T-helper 9 cell (primary cell): ENCODE results near the gene SCAF8.

Experiments
- DNase-seq: peaks from one replicate; pipeline ENCODE4 v3.0.0-alpha.2; 2020

The SCAF8 gene

DNA sequence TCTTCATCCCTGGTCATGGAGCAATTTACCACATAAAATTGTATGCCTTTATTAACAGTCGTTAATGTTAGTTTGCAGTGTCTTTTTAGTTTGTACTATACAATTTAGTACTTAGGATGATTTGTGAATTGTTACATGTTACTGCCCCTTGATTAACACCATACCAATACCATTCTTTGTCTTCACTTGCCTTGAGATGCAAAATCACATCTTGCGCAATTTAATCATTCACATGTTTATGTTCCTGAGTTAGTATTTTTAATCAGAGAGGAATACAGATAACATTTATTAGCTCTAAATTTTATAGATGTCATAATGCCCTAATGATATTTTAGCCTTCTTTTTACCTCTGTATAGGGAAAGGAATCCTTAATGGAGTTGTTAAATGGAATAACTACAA lies 114.1 kb downstream of the SCAF8 start:
- no peak for DNase-seq

DNA sequence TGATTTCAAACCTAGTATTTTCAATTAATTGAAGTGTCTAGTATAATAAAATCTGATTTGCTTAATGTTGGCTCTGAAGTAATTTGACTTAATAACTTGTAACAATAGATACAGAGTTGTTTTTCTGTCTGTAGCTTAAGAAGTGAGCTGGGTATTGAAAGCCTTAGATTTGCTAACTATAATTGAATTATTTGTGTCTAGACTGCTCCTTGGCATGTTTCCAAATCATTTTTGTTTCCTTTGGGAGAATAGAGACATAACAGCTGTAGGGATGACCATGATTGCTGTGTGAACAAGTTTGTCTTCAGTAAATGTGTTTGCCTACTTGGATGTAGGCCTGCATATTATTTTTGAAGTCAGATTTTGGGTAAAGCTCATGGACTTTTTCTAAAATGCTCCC lies 115.4 kb downstream of the SCAF8 start:
- DNase-seq, result no peak

- no peak for DNase-seq
These were observed 116.3 kb downstream of the SCAF8 start for GRCh38 chr6:154849475-154849874.

GRCh38 chr6:154852687-154853086 lies 119.5 kb downstream of the SCAF8 start:
- DNase-seq, result no peak

DNA sequence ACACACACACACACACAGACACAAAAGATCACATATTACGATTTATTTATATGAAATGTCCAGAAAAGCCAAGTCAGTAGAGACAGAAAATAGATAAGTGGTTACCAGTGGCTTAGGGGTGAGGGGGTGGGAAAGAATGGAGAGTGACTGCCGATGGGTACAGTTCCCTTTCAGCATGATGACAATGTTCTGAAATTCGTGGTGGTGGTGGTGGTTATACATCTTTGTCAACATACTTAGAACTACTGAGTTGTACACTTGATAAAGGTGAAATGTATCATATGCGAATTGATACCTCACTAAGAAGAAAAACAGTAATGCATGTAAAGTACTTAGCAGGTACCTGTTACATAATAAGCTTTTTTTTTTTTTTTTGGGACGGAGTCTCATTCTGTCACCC lies 124.3 kb downstream of the SCAF8 start:
- no peak for DNase-seq

DNA sequence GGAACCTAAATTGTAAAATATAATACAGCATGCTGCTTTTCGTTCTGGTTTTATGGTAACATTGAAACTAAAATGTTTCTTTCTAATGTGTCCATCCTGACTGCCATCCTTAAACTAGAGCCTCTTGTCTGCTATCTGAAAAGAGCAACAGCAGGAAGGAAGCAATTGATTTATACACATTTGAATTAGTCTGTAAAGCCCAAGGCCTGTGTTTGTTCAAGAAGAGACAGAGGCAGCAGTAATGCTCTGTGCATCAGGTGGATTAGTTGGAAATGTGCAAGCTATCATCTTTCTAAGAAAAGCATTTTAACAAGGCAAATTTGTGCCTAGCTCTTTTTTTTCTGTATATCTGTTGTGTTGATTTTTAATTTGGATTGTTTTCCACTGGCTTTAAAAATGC lies 128.6 kb downstream of the SCAF8 start:
- no peak for DNase-seq

- no peak for DNase-seq
These were observed 129.3 kb downstream of the SCAF8 start for GRCh38 chr6:154862536-154862935.

DNA sequence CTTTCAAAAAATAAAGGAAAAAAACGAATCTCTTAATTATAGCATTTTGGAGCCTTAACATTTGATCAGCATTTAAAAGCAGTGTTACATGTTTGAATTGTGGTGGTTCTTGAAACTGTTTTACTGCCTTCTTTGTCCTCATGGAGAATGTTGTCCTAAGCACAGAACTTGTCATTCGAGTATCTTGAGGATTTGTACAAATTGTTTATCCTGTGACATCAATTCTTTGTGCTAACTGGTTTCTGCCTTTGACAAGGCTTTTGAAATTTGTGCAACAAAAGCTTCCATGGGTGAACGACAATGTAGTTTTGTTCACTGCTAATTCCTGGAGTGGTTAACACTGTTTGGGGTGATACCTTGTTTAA lies 130.8 kb downstream of the SCAF8 start:
- no peak for DNase-seq

GRCh38 chr6:154865291-154865690 lies 132.1 kb downstream of the SCAF8 start:
- no peak for DNase-seq

GRCh38 chr6:154868143-154868594 lies 135.0 kb downstream of the SCAF8 start:
- no peak for DNase-seq

DNA sequence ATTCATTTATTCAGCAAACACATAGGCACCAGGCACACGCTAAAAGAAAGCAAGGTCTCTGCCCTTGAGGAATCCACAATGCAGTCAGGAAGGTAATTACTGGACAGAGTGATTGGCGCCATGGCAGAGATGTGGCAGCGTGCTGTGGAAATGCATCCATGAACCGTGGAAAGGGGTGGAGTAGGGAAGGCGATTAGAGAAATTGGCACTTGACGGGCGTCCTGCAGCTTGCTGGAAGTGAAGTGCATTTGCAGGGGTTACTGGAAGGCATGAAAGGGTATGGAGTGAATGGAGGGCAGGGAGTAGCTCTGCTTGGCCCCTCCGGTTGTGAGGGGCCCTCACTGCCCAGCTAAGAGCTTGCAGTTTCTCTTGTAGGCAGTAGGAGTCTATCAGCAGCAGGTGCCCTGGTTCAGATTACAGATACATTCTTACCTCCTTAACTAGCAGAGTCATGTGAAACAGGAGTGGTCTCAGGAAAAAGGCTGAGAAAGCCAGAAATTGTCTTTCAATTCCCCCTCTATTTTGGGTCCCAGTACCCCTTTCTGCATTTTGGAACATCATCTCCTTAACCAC lies 139.4 kb downstream of the SCAF8 start:
- no peak for DNase-seq

DNA sequence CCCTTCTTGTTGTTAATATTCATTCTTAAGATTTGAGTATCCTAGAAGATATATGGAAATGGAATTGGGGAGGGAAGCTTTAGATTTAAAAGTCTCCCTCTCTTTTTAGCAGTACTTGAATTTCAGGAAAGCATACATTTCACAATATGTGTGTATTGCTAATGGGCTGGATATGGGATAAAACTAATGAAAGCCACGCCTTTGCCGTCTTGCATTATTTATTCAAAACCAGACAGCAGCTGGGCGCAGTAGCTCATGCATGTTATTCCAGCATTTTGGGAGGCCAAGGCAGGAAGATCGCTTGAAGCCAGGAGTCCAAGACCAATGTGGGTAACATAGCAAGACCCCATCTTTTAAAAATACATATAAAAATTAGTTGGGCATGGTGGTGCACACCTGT lies 140.3 kb downstream of the SCAF8 start:
- no peak for DNase-seq

GRCh38 chr6:154874773-154875592 lies 141.8 kb downstream of the SCAF8 start:
- no peak for DNase-seq

- DNase-seq, result no peak
These were observed 143.5 kb downstream of the SCAF8 start for GRCh38 chr6:154876486-154877280.

DNA sequence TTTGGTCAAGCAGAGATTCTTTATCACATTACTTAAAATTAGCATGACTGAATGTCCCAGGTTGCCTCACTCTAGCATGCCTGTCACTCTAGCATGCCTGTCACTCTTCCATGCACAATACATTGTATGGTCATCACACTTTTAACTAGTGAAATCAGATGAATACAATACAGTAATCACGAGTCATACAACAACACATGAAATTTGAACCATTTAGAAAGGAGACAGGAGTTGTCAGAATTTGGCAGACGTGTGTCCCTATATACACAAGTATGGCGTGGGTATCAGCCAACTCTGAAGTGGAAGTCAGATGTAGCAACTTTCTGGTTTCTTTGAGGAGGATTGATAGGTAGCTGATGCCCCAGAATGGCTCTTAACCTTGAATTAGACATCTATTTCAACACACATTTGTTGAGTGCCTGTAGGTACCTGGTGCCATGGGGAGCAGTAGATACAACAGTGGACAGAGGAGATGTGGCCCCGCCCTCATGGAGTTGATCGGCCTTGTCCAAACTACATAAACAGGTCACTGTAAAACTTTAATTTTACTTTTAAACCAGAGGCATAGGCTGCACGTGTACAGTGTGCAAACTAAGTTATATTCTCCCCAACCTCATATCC lies 145.8 kb downstream of the SCAF8 start:
- DNase-seq, result no peak

DNA sequence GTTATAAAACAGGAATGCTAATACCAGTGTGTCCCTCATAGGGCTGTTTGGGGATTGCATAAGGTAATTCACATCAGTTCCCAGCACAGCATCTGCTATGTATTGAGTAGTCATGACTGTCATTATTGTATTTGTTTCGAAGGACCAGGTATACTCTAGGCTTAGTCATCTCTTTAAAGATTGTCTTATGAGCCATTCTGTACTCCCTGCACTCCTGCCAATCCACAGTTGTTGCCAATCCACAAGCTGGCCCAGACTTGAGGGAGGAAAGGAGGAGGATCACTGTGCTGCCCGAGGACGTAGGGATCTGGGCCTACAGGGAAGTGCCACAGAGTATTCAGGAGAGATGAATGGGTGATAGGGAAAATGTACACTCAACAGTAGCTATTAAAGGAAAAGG lies 148.9 kb downstream of the SCAF8 start:
- DNase-seq, result no peak
